ENCODE measurements around the gene UGT1A9.

DNA sequence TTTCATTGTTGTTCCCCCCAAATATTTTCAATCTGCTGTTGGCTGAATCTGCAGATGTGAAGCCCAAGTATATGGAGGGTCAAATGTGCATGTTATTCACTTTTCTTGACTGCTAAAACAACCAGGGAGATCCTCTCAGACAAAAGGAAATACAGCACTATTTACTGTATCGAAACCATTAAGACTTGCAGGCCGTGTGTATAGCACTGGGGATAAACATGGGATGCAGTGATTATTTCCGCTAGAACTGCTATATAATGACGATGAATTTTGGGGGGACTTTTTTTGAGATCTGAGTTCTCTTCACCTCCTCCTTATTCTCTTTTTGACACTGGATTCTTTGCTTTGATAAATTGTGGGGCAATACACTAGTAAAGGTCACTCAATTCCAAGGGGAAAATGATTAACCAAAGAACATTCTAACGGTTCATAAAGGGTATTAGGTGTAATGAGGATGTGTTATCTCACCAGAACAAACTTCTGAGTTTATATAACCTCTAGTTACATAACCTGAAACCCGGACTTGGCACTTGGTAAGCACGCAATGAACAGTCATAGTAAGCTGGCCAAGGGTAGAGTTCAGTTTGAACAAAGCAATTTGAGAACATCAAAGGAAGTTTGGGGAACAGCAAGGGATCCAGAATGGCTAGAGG is 84.9 kb downstream of the UGT1A9 start:
- TF ChIP-seq, protein P1, sequence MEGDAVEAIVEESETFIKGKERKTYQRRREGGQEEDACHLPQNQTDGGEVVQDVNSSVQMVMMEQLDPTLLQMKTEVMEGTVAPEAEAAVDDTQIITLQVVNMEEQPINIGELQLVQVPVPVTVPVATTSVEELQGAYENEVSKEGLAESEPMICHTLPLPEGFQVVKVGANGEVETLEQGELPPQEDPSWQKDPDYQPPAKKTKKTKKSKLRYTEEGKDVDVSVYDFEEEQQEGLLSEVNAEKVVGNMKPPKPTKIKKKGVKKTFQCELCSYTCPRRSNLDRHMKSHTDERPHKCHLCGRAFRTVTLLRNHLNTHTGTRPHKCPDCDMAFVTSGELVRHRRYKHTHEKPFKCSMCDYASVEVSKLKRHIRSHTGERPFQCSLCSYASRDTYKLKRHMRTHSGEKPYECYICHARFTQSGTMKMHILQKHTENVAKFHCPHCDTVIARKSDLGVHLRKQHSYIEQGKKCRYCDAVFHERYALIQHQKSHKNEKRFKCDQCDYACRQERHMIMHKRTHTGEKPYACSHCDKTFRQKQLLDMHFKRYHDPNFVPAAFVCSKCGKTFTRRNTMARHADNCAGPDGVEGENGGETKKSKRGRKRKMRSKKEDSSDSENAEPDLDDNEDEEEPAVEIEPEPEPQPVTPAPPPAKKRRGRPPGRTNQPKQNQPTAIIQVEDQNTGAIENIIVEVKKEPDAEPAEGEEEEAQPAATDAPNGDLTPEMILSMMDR (IDR thresholded peaks at IDR 0.05; ENCODE audit: borderline replicate concordance, extremely low read depth, low read length, poor library complexity, severe bottlenecking): no peak
- TF ChIP-seq EZH2 (IDR thresholded peaks at IDR 0.05; ENCODE audit: borderline replicate concordance, low read depth, low read length, severe bottlenecking): no peak

Data from DND-41 (cell line).